Measurements from ENCODE around the gene BCL2. TPM values are rescaled to one million over a fixed set of nuclear protein-coding genes. Genes with fewer than 3 reads are reported as not detected.

Gene BCL2
- polyA plus RNA-seq, 1 of the 3 experiments (the other 2 are of a cell fraction) = 1.5 TPM

- ChIA-PET CTCF (no interaction called here), POLR2A (no interaction called here)
- DNase-seq = no peak
- Histone ChIP-seq H3K27me3 (ENCODE audit: insufficient read depth) (no peaks in the 10 kb centered on the region), H3K9me3 (no peaks in the 10 kb centered on the region), H3K79me2 (ENCODE audit: insufficient read depth) (no peaks in the 10 kb centered on the region), H3K9me2 (no peaks in the 10 kb centered on the region), H3K9ac (no peak overlapping the region), H3K4me3 (ENCODE audit: low read depth in 2 of 2, low read length in 1 of 2) (no peak overlapping the region), H4K20me1 (ENCODE audit: insufficient read depth) (no peaks in the 10 kb centered on the region), H3K36me3 (replicated peaks in 1 of 2; ENCODE audit: control insufficient read depth in 1 of 2, insufficient read depth in 2 of 2, low read length in 1 of 2) (no peaks in the 10 kb centered on the region), H3K4me2 (peak overlapping the region; percentile 62; the same call in 1 of the 2 replicates), H3F3A (replicated peaks; ENCODE audit: insufficient read depth) (peaks cover 4% of the 10 kb centered on the region), H2AFZ (ENCODE audit: low read depth) (no peak overlapping the region), H3K4me1 (ENCODE audit: control insufficient read depth in 1 of 2, insufficient read depth in 2 of 2, low read depth in 1 of 2, low read length in 1 of 2) (peaks cover 0 to 6% of the 10 kb centered on the region in 2 experiments; a peak in 2 of 4 replicates), H3K27ac (ENCODE audit: low read depth in 2 of 2, low read length in 1 of 2) (peak overlapping the region; percentile 64 to 78)
- WGBS (ENCODE audit: low lambda C conversion rate) = 95% methylated on average over 6 of the region's 9 CpGs
- no peak for TF ChIP-seq NRF1 (IDR thresholded peaks at IDR 0.05; ENCODE audit: low read depth, low read length)
- no peak for TF ChIP-seq EZH2phosphoT487 (IDR thresholded peaks at IDR 0.05; ENCODE audit: borderline replicate concordance, low read depth)
- TF ChIP-seq YY1 (IDR thresholded peaks at IDR 0.05; ENCODE audit: low read depth) = no peak
Measured at GRCh38 chr18:63238693-63239075, 80.9 kb downstream of the BCL2 start.

- peak overlapping the region; percentile 62; the same call in 1 of the 2 replicates for H3K4me2 ChIP-seq
- H3K27ac ChIP-seq (ENCODE audit: low read depth in 2 of 2, low read length in 1 of 2) = peak overlapping the region; percentile 64 to 78
- no peaks in the 10 kb centered on the region for H3K9me2 ChIP-seq
- H3K36me3 ChIP-seq (replicated peaks in 1 of 2; ENCODE audit: control insufficient read depth in 1 of 2, insufficient read depth in 2 of 2, low read length in 1 of 2) = no peaks in the 10 kb centered on the region
- no peaks in the 10 kb centered on the region for H4K20me1 ChIP-seq (ENCODE audit: insufficient read depth)
- DNase-seq = no peak
- TF ChIP-seq EP300 (IDR thresholded peaks at IDR 0.05; ENCODE audit: borderline replicate concordance in 1 of 2, low read depth in 1 of 2, low read length in 1 of 2) (no peak), USF2 (IDR thresholded peaks at IDR 0.05; ENCODE audit: borderline replicate concordance, low read depth, low read length) (no peak), JUND (IDR thresholded peaks at IDR 0.05) (no peak), GABPA (IDR thresholded peaks at IDR 0.05; ENCODE audit: low read depth) (no peak), TCF12 (IDR thresholded peaks at IDR 0.05) (peak; percentile 40; the same call in 1 of the 2 replicates), FOXM1 (IDR thresholded peaks at IDR 0.05; ENCODE audit: low read depth) (no peak), NFIC (IDR thresholded peaks at IDR 0.05; ENCODE audit: borderline replicate concordance) (peak; percentile 31; the same call in 1 of the 2 replicates), EZH2phosphoT487 (IDR thresholded peaks at IDR 0.05; ENCODE audit: borderline replicate concordance, low read depth) (no peak), TAF1 (IDR thresholded peaks at IDR 0.05; ENCODE audit: borderline replicate concordance, low read depth, low read length) (no peak), PBX3 (IDR thresholded peaks at IDR 0.05) (peak; percentile 27), TEAD4 (IDR thresholded peaks at IDR 0.05; ENCODE audit: borderline replicate concordance, insufficient read depth) (peak; percentile 80; the same call in 1 of the 2 replicates), RXRA (IDR thresholded peaks at IDR 0.05; ENCODE audit: borderline replicate concordance, low read depth) (peak; percentile 60; the same call in 1 of the 2 replicates), SMC3 (IDR thresholded peaks at IDR 0.05; ENCODE audit: low read depth, low read length) (no peak)
- TF ChIP-seq, protein P1, sequence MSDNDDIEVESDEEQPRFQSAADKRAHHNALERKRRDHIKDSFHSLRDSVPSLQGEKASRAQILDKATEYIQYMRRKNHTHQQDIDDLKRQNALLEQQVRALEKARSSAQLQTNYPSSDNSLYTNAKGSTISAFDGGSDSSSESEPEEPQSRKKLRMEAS (IDR thresholded peaks at IDR 0.05; ENCODE audit: low read depth) = peak; percentile 25; the same call in 1 of the 2 replicates
- peaks cover 4% of the 10 kb centered on the region for H3F3A ChIP-seq (replicated peaks; ENCODE audit: insufficient read depth)
- H3K4me3 ChIP-seq (ENCODE audit: low read depth in 2 of 2, low read length in 1 of 2) = peak overlapping the region in 1 of 2 experiments; percentile 24; a peak in 2 of 4 replicates
- WGBS (ENCODE audit: low lambda C conversion rate) = 38% methylated on average over 14 of the region's 14 CpGs
- H3K27me3 ChIP-seq (ENCODE audit: insufficient read depth) = no peaks in the 10 kb centered on the region
- H3K9ac ChIP-seq = peak overlapping the region; percentile 35; the same call in 1 of the 2 replicates
- no peaks in the 10 kb centered on the region for H3K79me2 ChIP-seq (ENCODE audit: insufficient read depth)
- peaks cover 0 to 6% of the 10 kb centered on the region in 2 experiments; a peak in 2 of 4 replicates for H3K4me1 ChIP-seq (ENCODE audit: control insufficient read depth in 1 of 2, insufficient read depth in 2 of 2, low read depth in 1 of 2, low read length in 1 of 2)
- ChIA-PET CTCF (interaction anchor here (0.9 kb wide), 1 partner anchor 80 kb away, joined by 3 read pairs; no protein-coding TSS in a partner anchor), POLR2A (no interaction called here)
- peak overlapping the region; percentile 78; the same call in 1 of the 2 replicates for H2AFZ ChIP-seq (ENCODE audit: low read depth)
- H3K9me3 ChIP-seq = no peaks in the 10 kb centered on the region
Measured at GRCh38 chr18:63237881-63238692, 81.5 kb downstream of the BCL2 start.

Measured in SK-N-SH (cell line).